ENCODE data around the gene TUBGCP5. TPM values are rescaled to one million over a fixed set of nuclear protein-coding genes. Genes with fewer than 3 reads are reported as not detected.

Gene TUBGCP5
- total RNA-seq, 4 donors from 2014 or later, result 10.1 to 19.1 (median 10.7) TPM

- TF ChIP-seq POLR2AphosphoS5 (IDR thresholded peaks at IDR 0.05), result no peak
- no peak for TF ChIP-seq CTCF (IDR thresholded peaks at IDR 0.05)
- no peak for TF ChIP-seq POLR2A (IDR thresholded peaks at IDR 0.05)
- no peak for TF ChIP-seq EP300 (IDR thresholded peaks at IDR 0.05; ENCODE audit: low read depth)
Observed at GRCh38 chr15:22958487-22959280, 80.7 kb downstream of the TUBGCP5 start.

GRCh38 chr15:22956978-22957260 lies 82.5 kb downstream of the TUBGCP5 start:
- H3K4me1 ChIP-seq, result peaks cover 14 to 51% (median 19%) of the 10 kb centered on the region in 4 donors

More at GRCh38 chr15:22958487-22959280, 80.7 kb downstream of the TUBGCP5 start:
- intact Hi-C loops (cut with DNase I; ENCODE audit: low total_unique reads) (loop anchor here (10.0 kb wide), 1 partner anchor 76 kb away; the partner anchor contains the start of gene TUBGCP5), in situ Hi-C loops (cut with MboI; ENCODE audit: low pct_ligation_motif_present in 1 of 4, low pct_unique_long_range_greater_than_20kb in 1 of 4, low sequenced_read_pairs in 3 of 4) (no loop called here)
- H3K27ac ChIP-seq, result no peak overlapping the region
- no peak for DNase-seq
- no peak overlapping the region for H3K4me3 ChIP-seq
- H3K36me3 ChIP-seq, result no peaks in the 10 kb centered on the region
- H3K9me3 ChIP-seq, result no peaks in the 10 kb centered on the region
- no peaks in the 10 kb centered on the region for H3K27me3 ChIP-seq
- peaks cover 10 to 47% (median 25%) of the 10 kb centered on the region in 4 donors for H3K4me1 ChIP-seq
- 80 to 83% methylated on average over 1 to 16 of the region's 16 CpGs for WGBS, 2 donors (ENCODE audit: low coverage in 1 of 2)

GRCh38 chr15:22956257-22956977 lies 83.0 kb downstream of the TUBGCP5 start:
- TF ChIP-seq CTCF (IDR thresholded peaks at IDR 0.05), result no peak
- no peaks in the 10 kb centered on the region for H3K27me3 ChIP-seq
- no peaks in the 10 kb centered on the region for H3K9me3 ChIP-seq
- H3K36me3 ChIP-seq, result no peaks in the 10 kb centered on the region
- peaks cover 14 to 51% (median 17%) of the 10 kb centered on the region in 4 donors for H3K4me1 ChIP-seq
- intact Hi-C loops (cut with DNase I; ENCODE audit: low total_unique reads) (loop anchor here (10.0 kb wide), 1 partner anchor 78 kb away; the partner anchor contains the start of gene TUBGCP5), in situ Hi-C loops (cut with MboI; ENCODE audit: low pct_ligation_motif_present in 1 of 4, low pct_unique_long_range_greater_than_20kb in 1 of 4, low sequenced_read_pairs in 3 of 4) (no loop called here)
- 40 to 72% methylated on average over 1 to 16 of the region's 16 CpGs for WGBS, 2 donors (ENCODE audit: low coverage in 1 of 2)
- peak overlapping the region; percentile 6 to 55 (median 20) for H3K27ac ChIP-seq
- no peak overlapping the region for H3K4me3 ChIP-seq
- no peak for DNase-seq

More at GRCh38 chr15:22956978-22957260, 82.5 kb downstream of the TUBGCP5 start:
- Histone ChIP-seq H3K27me3 (no peaks in the 10 kb centered on the region), H3K9me3 (no peaks in the 10 kb centered on the region), H3K36me3 (no peaks in the 10 kb centered on the region), H3K27ac (peak overlapping the region in 2 of 4 donors; percentile 6 to 15), H3K4me3 (no peak overlapping the region)
- 82% methylated on average over 14 of the region's 14 CpGs; no CpG with 5 or more reads in 1 of the 2 donors for WGBS, 2 donors (ENCODE audit: low coverage in 1 of 2)
- DNase-seq, result no peak
- intact Hi-C loops (cut with DNase I; ENCODE audit: low total_unique reads) (loop anchor here (10.0 kb wide), 1 partner anchor 78 kb away; the partner anchor contains the start of gene TUBGCP5), in situ Hi-C loops (cut with MboI; ENCODE audit: low pct_ligation_motif_present in 1 of 4, low pct_unique_long_range_greater_than_20kb in 1 of 4, low sequenced_read_pairs in 3 of 4) (no loop called here)
- TF ChIP-seq EP300 (IDR thresholded peaks at IDR 0.05; ENCODE audit: low read depth) (no peak), POLR2A (IDR thresholded peaks at IDR 0.05) (no peak), CTCF (IDR thresholded peaks at IDR 0.05) (no peak), POLR2AphosphoS5 (IDR thresholded peaks at IDR 0.05) (no peak)

- Histone ChIP-seq H3K4me1 (peaks cover 10 to 47% (median 13%) of the 10 kb centered on the region in 4 donors), H3K4me3 (no peak overlapping the region), H3K27me3 (no peaks in the 10 kb centered on the region), H3K9me3 (no peaks in the 10 kb centered on the region), H3K36me3 (no peaks in the 10 kb centered on the region), H3K27ac (no peak overlapping the region)
- DNase-seq, result no peak
- in situ Hi-C loops (cut with MboI; ENCODE audit: low pct_ligation_motif_present in 1 of 4, low pct_unique_long_range_greater_than_20kb in 1 of 4, low sequenced_read_pairs in 3 of 4) (no loop called here), intact Hi-C loops (cut with DNase I; ENCODE audit: low total_unique reads) (loop anchor here (10.0 kb wide), 1 partner anchor 79 kb away; the partner anchor contains the start of gene TUBGCP5)
- 92 to 100% methylated on average over 2 to 6 of the region's 6 CpGs for WGBS, 2 donors (ENCODE audit: low coverage in 1 of 2)
- no peak for TF ChIP-seq CTCF (IDR thresholded peaks at IDR 0.05)
- TF ChIP-seq EP300 (IDR thresholded peaks at IDR 0.05; ENCODE audit: low read depth), result no peak
- TF ChIP-seq POLR2A (IDR thresholded peaks at IDR 0.05), result no peak
- TF ChIP-seq POLR2AphosphoS5 (IDR thresholded peaks at IDR 0.05), result no peak
Observed at GRCh38 chr15:22955544-22956119, 83.7 kb downstream of the TUBGCP5 start.
